NCI-H1105 treated with DMSO at 0.1 percent for 48 hours (cell line): ENCODE data around the gene KHDC4.
"Not testable (repeated sequence)": the region's sequence is repeated elsewhere in the genome, so short reads cannot be mapped to it uniquely, and the experiment has no call there.

Experiments
- DNase-seq: peaks from one replicate; lab custom pipeline; 2025; lab: John Stamatoyannopoulos, UW

The KHDC4 gene

DNA sequence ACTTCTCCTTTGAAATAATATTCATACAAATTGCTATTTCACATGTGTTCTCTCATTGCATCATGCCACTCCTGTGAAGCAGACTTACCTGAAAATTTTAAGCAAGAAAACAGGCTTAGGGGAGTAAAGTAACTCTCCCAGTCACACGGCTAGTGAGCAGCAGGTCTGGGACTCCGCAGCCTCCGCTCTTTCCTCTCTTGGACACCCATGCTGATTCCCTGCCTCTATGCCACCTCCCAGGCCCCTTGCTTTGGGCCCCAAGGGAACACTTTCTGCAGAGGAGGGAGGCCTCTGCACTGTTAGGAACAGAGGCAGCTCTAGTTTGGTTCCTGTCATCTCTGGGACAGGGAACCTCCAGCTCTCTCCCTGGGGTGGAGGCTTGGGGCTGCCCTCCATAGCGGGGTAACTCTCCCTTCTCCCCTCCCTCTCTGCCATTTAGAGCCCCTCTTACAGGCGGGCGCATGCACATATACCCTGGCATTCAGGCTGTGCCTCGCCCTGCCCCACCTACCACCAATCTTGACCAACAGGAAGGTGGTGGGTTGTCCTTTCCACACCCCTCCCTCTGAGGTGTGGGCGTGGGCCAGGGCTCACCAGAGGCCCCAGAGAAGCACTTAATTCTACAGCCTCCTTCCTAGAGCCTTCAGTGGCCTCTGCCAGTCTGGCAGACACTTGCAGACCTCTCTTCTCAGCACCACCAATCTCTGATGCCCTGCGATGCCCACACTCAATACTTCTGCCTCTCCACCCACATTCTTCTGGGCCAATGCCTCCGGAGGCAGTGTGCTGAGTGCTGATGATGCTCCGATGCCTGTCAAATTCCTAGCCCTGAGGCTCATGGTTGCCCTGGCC lies 7.0 kb upstream of the KHDC4 start, which contains the start of gene RXFP4:
TSS of gene RXFP4 (plus strand) at position 646 of the 852 bp plus-strand sequence. CDS start at position 718, 72 bp downstream.
- DNase-seq = no peak

DNA sequence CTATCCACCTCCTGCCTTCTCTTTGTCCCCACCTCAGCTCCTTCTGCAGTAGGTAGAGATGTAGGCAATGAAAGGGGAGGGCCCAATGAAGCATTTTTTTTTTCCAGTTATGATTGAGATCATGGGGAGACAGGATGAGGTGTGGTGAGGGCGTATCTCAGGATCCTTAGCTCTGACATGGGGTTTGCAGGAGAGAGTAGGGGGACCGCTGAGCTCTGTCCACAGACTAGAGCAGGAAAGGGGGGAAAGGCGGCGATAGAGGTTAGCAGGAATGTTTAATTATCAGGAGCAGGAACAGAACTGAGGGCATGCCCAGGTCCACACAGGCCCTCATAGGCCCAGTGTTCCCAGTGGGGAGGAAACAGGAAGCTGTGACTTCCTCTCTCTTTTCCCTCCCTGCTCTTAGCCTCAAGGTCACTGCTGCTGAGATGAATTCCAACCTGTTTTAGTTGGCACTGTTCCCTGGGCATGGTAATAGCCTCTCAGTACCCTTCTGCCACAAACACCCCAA lies 6.3 kb upstream of the KHDC4 start:
- no peak for DNase-seq

DNA sequence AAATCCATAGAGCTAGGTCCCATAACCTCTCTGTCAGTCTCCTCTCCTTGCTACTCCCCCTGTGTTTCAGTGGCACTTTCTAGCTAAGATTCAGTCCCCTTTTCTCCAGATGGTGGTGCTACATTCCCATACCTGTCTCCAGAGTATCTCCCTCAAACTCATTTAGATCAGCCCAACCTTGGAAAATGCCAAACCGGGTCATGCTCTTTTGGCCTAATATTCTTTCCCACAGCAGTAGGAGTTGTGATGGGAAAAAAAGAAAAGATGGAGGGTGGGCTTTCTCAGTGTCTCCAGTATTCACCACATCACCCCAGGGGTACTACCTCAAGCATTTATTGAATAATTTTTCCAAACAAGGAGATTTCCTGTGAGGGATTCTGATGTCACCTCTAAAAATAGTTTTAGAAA lies 4.0 kb upstream of the KHDC4 start:
- peak; percentile 75 for DNase-seq

DNA sequence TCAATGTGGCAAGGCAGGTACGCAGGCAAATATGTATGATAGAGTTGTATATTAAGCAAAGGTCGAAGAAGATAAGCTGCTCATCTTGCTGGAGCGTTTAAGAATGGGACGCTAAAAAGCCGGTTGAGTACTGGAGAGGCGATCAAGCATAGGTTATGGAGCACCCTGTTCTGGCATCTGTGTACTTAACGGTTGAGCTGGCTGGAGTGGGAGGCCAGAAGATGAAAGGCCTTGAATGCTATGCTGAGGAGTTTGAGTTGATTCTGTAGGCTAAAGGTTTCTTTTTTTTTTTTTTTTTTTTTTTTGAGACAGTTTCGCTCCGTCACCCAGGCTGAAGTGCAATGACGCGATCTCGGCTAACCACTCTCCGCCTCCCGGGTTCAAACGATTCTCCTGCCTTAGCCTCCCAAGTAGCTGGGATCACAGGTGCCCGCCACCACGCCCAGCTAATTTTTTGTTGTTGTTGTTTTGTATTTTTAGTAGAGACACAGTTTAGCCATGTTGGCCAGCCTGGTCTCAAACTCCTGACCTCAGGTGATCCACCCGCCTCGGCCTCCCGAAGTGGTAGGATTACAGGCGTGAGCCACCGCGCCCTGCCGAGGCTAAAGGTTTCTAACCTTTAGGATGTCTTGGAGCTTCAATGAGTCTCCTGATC lies 850 bp upstream of the KHDC4 start:
- DNase-seq = peak; percentile 36

GRCh38 chr1:155933591-155934096 lies 569 bp downstream of the KHDC4 start:
- peak; percentile 12 for DNase-seq

DNA sequence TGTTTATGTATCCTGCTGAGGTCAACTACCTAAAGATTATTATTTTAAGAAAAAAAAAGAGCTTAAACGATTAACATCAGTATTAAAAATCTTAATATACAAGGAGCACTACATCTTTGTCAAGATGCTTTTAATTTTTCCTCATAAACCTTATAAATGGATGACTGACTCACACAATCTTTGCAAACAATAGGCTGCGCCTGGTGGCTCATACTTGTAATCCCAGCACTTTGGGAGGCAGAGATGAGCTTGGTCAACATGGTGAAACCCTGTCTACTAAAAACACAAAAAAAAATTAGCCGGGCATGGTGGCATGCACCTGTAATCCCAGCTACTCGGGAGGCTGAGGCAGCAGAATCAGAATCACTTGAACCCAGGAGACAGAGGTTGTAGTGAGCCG lies 1.7 kb downstream of the KHDC4 start:
- DNase-seq = no peak

GRCh38 chr1:155932081-155932480 lies 2.1 kb downstream of the KHDC4 start:
- no peak for DNase-seq

DNA sequence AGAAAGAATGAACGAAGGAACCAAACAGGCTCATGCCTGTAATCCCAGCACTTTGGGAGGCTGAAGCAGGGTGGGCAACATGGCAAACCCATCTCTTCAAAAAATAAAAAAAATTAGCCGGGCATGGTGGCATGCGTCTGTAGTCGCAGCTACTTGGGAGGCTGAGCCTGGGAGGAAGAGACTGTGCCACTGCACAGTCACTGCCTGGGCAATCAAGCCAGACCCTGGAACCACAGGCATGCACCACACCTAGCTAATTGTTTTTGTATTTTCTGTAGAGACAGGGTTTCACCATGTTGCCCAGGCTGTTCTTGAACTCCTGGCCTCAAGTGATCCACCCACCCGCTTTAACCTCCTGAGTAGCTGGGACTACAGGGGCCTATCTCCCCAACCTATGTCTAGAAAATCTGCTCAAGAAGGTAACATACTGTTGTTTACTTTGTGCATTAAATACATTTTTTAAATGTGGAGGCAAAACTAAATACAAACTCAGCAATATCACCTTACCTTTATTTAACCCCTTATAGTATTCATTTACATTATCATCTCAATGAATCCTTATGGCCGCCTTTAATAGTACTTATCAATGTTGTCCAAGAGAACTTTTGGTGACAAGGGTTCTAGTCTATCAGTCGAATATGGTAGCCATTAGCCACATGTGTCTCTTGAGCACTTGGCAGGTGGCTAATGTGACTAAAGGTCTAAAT lies 2.7 kb downstream of the KHDC4 start:
- no peak for DNase-seq

GRCh38 chr1:155930725-155931124 lies 3.5 kb downstream of the KHDC4 start:
- not testable (repeated sequence) for DNase-seq

DNA sequence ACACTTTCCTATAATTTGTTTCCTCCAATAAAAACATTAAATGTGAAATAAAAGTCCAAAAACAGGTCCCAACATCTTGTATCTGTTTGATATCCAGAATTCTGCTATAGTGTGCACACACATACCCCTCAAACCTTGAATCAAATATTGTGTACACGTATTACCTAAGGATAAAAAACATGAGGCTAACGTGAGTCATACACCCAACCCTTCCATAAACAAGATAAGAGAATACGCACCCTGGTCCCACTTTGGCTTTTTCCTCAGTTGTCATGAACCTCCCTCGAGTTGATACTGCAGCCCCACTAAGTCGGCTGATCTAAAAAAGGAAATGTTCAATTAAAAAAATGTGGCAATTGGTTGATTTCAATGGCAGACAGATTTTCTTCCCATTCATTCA lies 5.2 kb downstream of the KHDC4 start:
- no peak for DNase-seq

DNA sequence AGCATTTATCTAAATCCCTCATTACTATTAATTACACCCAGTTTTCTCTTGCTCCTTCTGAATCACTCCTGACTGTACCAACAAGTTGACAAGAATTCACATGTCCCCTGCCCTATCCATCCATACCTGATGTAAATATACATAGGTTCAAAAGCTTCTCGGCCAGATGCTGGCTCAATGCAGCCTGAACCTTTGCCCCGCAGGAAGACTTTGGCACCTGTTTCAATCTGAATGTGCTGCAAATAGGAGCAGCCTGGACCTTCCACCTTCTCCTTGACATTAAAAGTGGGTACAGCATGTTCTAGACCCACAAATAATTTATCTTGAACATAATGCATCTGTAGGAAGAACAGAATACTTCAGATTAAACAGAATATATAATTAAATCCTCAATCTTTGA lies 8.7 kb downstream of the KHDC4 start:
- DNase-seq = no peak

DNA sequence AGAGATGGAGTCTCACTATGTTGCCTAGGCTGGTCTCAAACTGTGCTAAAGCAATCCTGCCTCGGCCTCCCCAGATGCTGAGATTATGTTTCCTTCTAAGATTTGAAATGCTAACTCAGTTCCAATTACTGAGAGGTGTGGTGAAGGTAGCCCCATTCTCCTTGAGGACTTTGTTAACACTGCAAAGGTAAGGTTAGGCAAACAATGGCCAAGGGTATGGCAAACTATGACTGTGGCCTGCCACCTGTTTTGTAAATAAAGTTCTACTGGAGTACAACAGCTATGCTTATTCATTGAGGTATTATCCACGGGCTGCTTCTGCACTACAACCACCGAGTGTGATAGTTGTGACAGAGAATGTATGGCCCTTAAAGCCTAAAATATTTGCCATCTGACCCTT lies 13.5 kb downstream of the KHDC4 start:
- no peak for DNase-seq

DNA sequence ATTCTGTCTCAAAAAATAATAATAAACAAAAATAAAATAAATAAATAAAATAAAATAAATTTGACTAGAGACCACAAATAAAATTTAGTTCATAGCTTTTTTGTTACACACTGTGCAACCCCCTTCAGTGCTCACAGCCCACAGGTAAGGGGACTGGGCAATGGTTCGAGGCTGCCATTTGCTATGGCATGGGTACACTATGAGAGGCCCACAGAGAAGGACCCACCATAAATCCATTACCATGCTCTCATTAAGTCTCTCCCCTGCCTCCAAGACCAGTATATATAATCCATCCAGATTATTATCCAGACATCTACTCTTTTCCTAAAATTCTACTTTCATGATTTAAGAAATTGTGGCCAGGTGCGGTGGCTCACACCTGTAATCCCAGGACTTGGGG lies 14.4 kb downstream of the KHDC4 start:
- DNase-seq = no peak

DNA sequence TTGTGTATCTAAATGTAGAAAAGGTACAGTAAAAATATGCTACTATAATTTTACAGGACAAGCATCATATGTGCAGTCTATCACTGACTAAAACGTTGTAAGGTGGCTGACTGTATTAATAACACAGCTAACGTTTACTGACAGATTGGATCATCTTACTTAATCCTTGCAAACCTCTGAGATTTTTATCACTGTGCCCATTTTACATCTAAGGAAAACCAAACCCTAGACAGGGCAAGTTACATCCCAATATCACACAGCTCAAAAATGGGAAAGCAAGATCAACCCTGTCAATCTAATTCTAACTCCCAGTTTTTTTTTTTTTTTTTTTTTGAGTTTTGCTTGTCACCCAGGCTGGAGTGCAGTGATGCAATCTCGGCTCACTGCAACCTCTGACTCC lies 15.6 kb downstream of the KHDC4 start:
- no peak for DNase-seq

- no peak for DNase-seq
Observed at GRCh38 chr1:155913969-155914757, 20.1 kb downstream of the KHDC4 start.

GRCh38 chr1:155912056-155912536 lies 22.1 kb downstream of the KHDC4 start:
- no peak for DNase-seq

DNA sequence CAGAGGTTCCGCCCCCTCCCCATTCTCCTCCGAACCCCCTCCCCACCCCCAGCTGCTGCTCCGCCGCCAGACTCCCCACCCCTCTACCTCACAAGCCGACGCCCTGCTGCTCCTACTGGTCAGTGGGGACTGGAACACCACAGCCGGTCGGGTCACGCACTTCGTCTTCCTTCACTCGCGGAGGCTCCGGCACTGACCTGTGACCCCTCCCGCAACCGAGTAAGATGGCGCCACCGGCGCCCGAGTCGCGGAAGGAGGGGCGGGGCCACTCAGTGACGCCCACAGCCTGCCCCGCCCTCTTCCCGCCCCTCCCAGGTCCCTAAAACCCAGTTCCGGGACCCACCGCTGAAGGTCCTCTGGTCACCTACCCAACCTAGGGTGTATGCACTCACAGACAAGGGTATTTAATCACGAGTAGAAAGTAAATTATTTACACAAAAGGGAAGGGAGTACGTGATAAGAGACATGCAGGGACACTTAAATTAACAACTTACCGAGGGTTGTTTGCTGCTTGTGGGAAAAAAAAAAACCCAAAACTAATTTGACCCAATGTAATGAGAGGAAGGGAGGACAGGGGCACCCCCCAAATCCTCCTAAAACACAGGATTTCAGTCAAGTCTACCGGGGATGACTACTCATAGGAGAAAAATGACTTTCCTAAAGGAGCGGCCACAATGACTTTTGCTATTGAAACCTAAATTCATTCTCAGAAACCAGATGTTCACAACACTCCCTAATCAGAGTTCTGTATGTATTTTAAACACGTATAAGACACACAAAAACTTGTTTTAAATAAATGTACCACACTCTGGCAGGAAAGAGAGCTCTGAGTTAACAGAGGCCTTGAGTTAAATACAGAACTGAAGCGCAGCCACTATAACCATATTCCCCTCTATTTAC lies 22.8 kb downstream of the KHDC4 start, which contains the start of gene RIT1:
TSS of gene RIT1 (minus strand) at position 194 of the 900 bp plus-strand sequence. CDS start 588 bp downstream, outside the sequence.
- DNase-seq = peak; percentile 73

- peak; percentile 51 for DNase-seq
Observed at GRCh38 chr1:155910621-155911121, 23.5 kb downstream of the KHDC4 start.

DNA sequence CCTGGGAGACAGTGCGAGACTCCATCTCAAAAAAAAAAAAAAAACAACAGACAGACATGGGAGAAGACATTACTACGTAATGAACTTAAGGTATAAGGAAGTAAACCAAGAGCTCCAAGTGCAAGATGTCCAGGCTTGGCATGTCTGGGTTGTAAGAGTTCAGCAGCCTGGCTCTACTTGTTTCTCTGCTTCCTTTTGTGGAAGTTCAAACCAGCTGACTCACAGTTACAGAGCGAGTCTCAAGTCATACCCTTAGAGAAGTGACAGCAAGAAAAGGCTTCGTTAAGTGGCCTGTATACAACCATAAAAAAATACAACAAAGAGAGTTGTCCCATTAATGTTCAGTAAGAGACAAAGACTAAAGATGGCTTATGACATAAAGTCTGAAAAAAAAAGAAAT lies 24.3 kb downstream of the KHDC4 start:
- no peak for DNase-seq

DNA sequence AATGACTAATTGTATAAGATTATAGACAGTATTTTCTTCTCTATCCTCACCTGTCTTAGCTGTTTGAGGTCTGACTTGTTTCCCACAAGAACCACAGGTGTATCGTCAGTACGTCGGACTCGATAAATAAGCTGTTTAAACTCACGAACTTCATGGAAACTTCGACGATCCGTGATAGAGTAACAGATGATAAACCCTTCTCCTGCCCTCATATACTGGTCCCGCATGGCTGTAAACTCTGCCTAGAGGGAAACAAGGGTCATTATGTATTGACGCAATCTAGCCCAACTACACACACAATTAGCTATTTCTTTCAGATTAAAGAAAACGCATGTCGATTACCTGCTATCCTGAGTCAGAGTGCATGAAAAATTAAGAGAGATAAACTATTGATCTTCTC lies 30.0 kb downstream of the KHDC4 start:
- DNase-seq = no peak
